Measurements from ENCODE around the gene DNASE2. TPM values are rescaled to one million over a fixed set of nuclear protein-coding genes. Genes with fewer than 3 reads are reported as not detected.
"Not testable (repeated sequence)": the region's sequence is repeated elsewhere in the genome, so short reads cannot be mapped to it uniquely, and the experiment has no call there.

DNASE2 gene, protein sequence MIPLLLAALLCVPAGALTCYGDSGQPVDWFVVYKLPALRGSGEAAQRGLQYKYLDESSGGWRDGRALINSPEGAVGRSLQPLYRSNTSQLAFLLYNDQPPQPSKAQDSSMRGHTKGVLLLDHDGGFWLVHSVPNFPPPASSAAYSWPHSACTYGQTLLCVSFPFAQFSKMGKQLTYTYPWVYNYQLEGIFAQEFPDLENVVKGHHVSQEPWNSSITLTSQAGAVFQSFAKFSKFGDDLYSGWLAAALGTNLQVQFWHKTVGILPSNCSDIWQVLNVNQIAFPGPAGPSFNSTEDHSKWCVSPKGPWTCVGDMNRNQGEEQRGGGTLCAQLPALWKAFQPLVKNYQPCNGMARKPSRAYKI
- total RNA-seq (7.7 TPM), polyA plus RNA-seq (ENCODE audit: insufficient read depth in 1 of 8, insufficient read length in 8 of 8, low replicate concordance in 1 of 8) (10 to 100 TPM in 5 of 8 donors, 1 to 10 TPM in 3; 5.7 to 12.3 (median 10.1) TPM)
- long read RNA-seq, donor 1, transcript DNASE2-201 (6 exons, 1,955 nt), result major isoform, 6 of 7 reads
- long read RNA-seq, donor 1, partial matches to known transcripts, result 0 of 7 reads
- long read RNA-seq, donor 1, other reads (novel, unspliced or antisense), result 0 of 7 reads
- long read RNA-seq, donor 2, partial matches to known transcripts, result 0 of 1 reads
- long read RNA-seq, donor 2, other reads (novel, unspliced or antisense), result 0 of 1 reads
- long read RNA-seq, donor 3, transcript DNASE2-201 (6 exons, 1,955 nt), result major isoform, 5 of 7 reads
- long read RNA-seq, donor 3, partial matches to known transcripts, result 0 of 7 reads
- long read RNA-seq, donor 3, other reads (novel, unspliced or antisense), result 0 of 7 reads
- long read RNA-seq, donor 4, partial matches to known transcripts, result 0 of 4 reads
- long read RNA-seq, donor 4, other reads (novel, unspliced or antisense), result 0 of 4 reads
- long read RNA-seq, donor 5, transcript DNASE2-201 (6 exons, 1,955 nt), result major isoform, 9 of 11 reads
- long read RNA-seq, donor 5, partial matches to known transcripts, result 0 of 11 reads
- long read RNA-seq, donor 5, other reads (novel, unspliced or antisense), result 0 of 11 reads
- long read RNA-seq, donor 6, partial matches to known transcripts, result 0 of 4 reads
- long read RNA-seq, donor 6, other reads (novel, unspliced or antisense), result 0 of 4 reads
- long read RNA-seq, donor 7, partial matches to known transcripts, result 0 of 1 reads
- long read RNA-seq, donor 7, other reads (novel, unspliced or antisense), result 0 of 1 reads
- long read RNA-seq, donor 8, partial matches to known transcripts, result 0 of 4 reads
- long read RNA-seq, donor 8, other reads (novel, unspliced or antisense), result 0 of 4 reads
- long read RNA-seq, donor 9, partial matches to known transcripts, result 0 of 4 reads
- long read RNA-seq, donor 9, other reads (novel, unspliced or antisense), result 0 of 4 reads
- long read RNA-seq, donor 10, partial matches to known transcripts, result 0 of 1 reads
- long read RNA-seq, donor 10, other reads (novel, unspliced or antisense), result 0 of 1 reads
- long read RNA-seq, donor 11, transcript DNASE2-201 (6 exons, 1,955 nt), result major isoform, 9 of 9 reads
- long read RNA-seq, donor 11, partial matches to known transcripts, result 0 of 9 reads
- long read RNA-seq, donor 11, other reads (novel, unspliced or antisense), result 0 of 9 reads

- Histone ChIP-seq H3K27me3 (ENCODE audit: control insufficient read depth, insufficient read depth, low read length) (peaks cover 42% of the 10 kb centered on the region), H3K4me3 (ENCODE audit: low read length) (peak within 1 kb of the TSS; percentile 67), H3K27ac (ENCODE audit: low read length) (peak within 1 kb of the TSS; percentile 89), H3K9me3 (replicated peaks; ENCODE audit: control insufficient read depth, low read depth, low read length) (peaks cover 5% of the 10 kb centered on the region), H3K36me3 (ENCODE audit: control insufficient read depth, insufficient read depth, low read length) (no peaks in the 10 kb centered on the region), H3K4me1 (ENCODE audit: control insufficient read depth, insufficient read depth, low read length) (peaks cover 27% of the 10 kb centered on the region)
- WGBS (ENCODE audit: insufficient coverage), result 0% methylated on average over 37 of the region's 38 CpGs
- DNase-seq, result peak; percentile 95
Observed at GRCh38 chr19:12881172-12881808, at the start of gene DNASE2. DNASE2 (minus strand) TSS chr19:12881449; CDS start chr19:12881375, 74 bp downstream.

GRCh38 chr19:12930002-12930645, 48.9 kb upstream of the DNASE2 start:
- Histone ChIP-seq H3K27me3 (ENCODE audit: control insufficient read depth, insufficient read depth, low read length) (no peaks in the 10 kb centered on the region), H3K4me3 (ENCODE audit: low read length) (no peak overlapping the region), H3K4me1 (ENCODE audit: control insufficient read depth, insufficient read depth, low read length) (peaks cover 12% of the 10 kb centered on the region), H3K9me3 (replicated peaks; ENCODE audit: control insufficient read depth, low read depth, low read length) (no peaks in the 10 kb centered on the region), H3K36me3 (ENCODE audit: control insufficient read depth, insufficient read depth, low read length) (peaks cover 52% of the 10 kb centered on the region), H3K27ac (ENCODE audit: low read length) (no peak overlapping the region)
- no peak for DNase-seq
- WGBS (ENCODE audit: insufficient coverage), result 93% methylated on average over 4 of the region's 19 CpGs

GRCh38 chr19:12924621-12925310, 43.5 kb upstream of the DNASE2 start:
- no peak for DNase-seq
- Histone ChIP-seq H3K4me3 (ENCODE audit: low read length) (no peak overlapping the region), H3K9me3 (replicated peaks; ENCODE audit: control insufficient read depth, low read depth, low read length) (no peaks in the 10 kb centered on the region), H3K36me3 (ENCODE audit: control insufficient read depth, insufficient read depth, low read length) (peaks cover 67% of the 10 kb centered on the region), H3K27me3 (ENCODE audit: control insufficient read depth, insufficient read depth, low read length) (no peaks in the 10 kb centered on the region), H3K27ac (ENCODE audit: low read length) (no peak overlapping the region), H3K4me1 (ENCODE audit: control insufficient read depth, insufficient read depth, low read length) (no peaks in the 10 kb centered on the region)
- WGBS (ENCODE audit: insufficient coverage), result 95% methylated on average over 20 of the region's 29 CpGs

- Histone ChIP-seq H3K9me3 (replicated peaks; ENCODE audit: control insufficient read depth, low read depth, low read length) (no peaks in the 10 kb centered on the region), H3K27me3 (ENCODE audit: control insufficient read depth, insufficient read depth, low read length) (no peaks in the 10 kb centered on the region), H3K4me3 (ENCODE audit: low read length) (no peak overlapping the region), H3K27ac (ENCODE audit: low read length) (no peak overlapping the region), H3K36me3 (ENCODE audit: control insufficient read depth, insufficient read depth, low read length) (peaks cover 51% of the 10 kb centered on the region), H3K4me1 (ENCODE audit: control insufficient read depth, insufficient read depth, low read length) (peaks cover 4% of the 10 kb centered on the region)
- 93% methylated on average over 3 of the region's 4 CpGs for WGBS (ENCODE audit: insufficient coverage)
- DNase-seq, result no peak
Observed at GRCh38 chr19:12922959-12923358, 41.7 kb upstream of the DNASE2 start.

DNA sequence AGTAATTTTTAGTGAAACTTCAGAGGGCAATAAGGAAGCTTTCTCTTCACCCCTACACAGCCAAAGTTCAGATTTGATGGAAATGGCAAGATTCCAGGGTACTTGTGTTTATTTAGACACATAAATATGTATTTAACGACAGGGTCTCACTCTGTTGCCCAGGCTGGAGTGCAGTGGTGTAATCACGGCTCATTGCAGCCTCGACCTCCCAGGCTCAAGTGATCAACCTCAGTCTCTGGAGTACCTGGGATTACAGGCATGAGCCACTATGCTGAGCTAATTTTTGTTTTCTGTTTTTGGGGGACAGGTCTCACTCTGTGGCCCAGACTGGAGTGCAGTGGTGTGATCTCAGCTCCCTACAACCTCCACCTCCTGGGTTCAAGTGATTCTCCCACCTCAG, 39.8 kb upstream of the DNASE2 start:
- WGBS (ENCODE audit: insufficient coverage), result 67% methylated on average over 2 of the region's 3 CpGs
- H3K9me3 ChIP-seq (replicated peaks; ENCODE audit: control insufficient read depth, low read depth, low read length), result no peaks in the 10 kb centered on the region
- peaks cover 36% of the 10 kb centered on the region for H3K36me3 ChIP-seq (ENCODE audit: control insufficient read depth, insufficient read depth, low read length)
- peaks cover 4% of the 10 kb centered on the region for H3K4me1 ChIP-seq (ENCODE audit: control insufficient read depth, insufficient read depth, low read length)
- H3K27me3 ChIP-seq (ENCODE audit: control insufficient read depth, insufficient read depth, low read length), result no peaks in the 10 kb centered on the region
- H3K4me3 ChIP-seq (ENCODE audit: low read length), result no peak overlapping the region
- no peak overlapping the region for H3K27ac ChIP-seq (ENCODE audit: low read length)
- no peak for DNase-seq

GRCh38 chr19:12918253-12918652, 37.0 kb upstream of the DNASE2 start:
- peaks cover 15% of the 10 kb centered on the region for H3K4me1 ChIP-seq (ENCODE audit: control insufficient read depth, insufficient read depth, low read length)
- peaks cover 10% of the 10 kb centered on the region for H3K36me3 ChIP-seq (ENCODE audit: control insufficient read depth, insufficient read depth, low read length)
- no peak for DNase-seq
- H3K27ac ChIP-seq (ENCODE audit: low read length), result no peak overlapping the region
- H3K9me3 ChIP-seq (replicated peaks; ENCODE audit: control insufficient read depth, low read depth, low read length), result no peaks in the 10 kb centered on the region
- no peak overlapping the region for H3K4me3 ChIP-seq (ENCODE audit: low read length)
- H3K27me3 ChIP-seq (ENCODE audit: control insufficient read depth, insufficient read depth, low read length), result no peaks in the 10 kb centered on the region
- WGBS (ENCODE audit: insufficient coverage), result 92% methylated on average over 11 of the region's 14 CpGs

DNA sequence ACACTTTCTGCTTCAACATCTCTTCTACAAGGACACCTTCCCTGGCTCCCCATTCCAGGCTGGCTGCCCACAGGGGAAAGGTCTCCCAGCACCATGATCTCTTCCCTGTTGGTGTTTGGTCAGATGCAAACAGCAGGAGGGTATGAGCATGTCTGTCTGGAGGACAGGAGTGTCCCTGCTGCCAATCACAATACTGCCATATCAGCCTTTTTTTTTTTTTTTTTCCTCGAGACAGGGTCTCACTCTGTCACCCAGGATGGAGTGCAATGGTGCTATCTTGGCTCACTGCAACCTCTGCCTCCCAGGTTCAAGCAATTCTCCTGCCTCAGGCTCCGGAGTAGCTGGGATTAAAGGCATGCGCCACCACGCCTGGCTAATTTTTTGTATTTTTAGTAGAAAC, 34.6 kb upstream of the DNASE2 start:
- H3K4me3 ChIP-seq (ENCODE audit: low read length); H3K27ac ChIP-seq (ENCODE audit: low read length); H3K36me3 ChIP-seq (ENCODE audit: control insufficient read depth, insufficient read depth, low read length); H3K9me3 ChIP-seq (replicated peaks; ENCODE audit: control insufficient read depth, low read depth, low read length); DNase-seq; H3K27me3 ChIP-seq (ENCODE audit: control insufficient read depth, insufficient read depth, low read length): not testable (repeated sequence)
- H3K4me1 ChIP-seq (ENCODE audit: control insufficient read depth, insufficient read depth, low read length), result peaks cover 35% of the 10 kb centered on the region
- WGBS (ENCODE audit: insufficient coverage), result no CpG with 5 or more reads among the region's 4 CpGs

DNA sequence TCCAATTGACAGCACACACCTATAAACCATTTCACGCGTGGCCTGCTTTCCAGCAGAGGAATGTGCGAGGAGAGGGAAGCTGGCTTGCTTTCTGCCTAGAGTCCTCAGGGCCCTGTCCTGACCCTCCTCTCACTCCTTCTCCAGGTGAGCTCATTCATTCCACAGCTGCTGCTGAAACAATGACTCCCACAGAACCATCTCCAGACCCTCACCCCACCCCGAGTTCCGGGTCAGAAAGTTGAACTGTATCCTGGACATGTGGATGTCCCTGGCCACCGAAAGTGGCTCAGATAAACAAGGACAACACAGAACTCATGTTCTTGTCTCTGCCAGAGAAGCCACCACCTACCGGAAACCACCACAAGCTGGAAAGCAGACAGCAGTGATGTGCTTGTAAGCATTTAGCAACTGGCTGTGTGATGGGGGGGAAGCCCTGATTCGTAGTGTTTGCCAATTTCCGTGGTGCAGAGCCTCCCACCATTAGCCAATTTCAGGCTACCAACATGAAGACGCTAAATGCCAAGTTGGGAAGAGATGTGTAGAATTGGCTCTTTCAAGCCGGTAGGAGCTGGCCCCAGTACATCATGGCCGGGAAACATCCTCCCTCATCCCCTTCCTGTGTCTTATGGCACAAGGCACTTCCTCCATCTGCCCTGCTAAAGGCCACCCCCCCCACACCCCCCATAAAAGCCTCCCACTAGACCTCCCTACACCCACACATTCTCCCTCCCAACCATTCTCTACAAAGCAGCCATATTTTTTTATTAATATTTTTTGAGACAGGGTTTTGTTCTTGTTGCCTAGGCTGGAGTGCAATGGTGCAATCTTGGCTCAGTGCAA, 32.8 kb upstream of the DNASE2 start:
- WGBS (ENCODE audit: insufficient coverage), result 33% methylated on average over 3 of the region's 12 CpGs
- Histone ChIP-seq H3K9me3 (replicated peaks; ENCODE audit: control insufficient read depth, low read depth, low read length) (no peaks in the 10 kb centered on the region), H3K27ac (ENCODE audit: low read length) (peak overlapping the region; percentile 93), H3K27me3 (ENCODE audit: control insufficient read depth, insufficient read depth, low read length) (no peaks in the 10 kb centered on the region), H3K4me1 (ENCODE audit: control insufficient read depth, insufficient read depth, low read length) (peaks cover 35% of the 10 kb centered on the region), H3K36me3 (ENCODE audit: control insufficient read depth, insufficient read depth, low read length) (no peaks in the 10 kb centered on the region), H3K4me3 (ENCODE audit: low read length) (no peak overlapping the region)
- DNase-seq, result peak; percentile 64

Measured in muscle of leg (tissue), 16 donors.